NCI-H2227 treated with DMSO at 0.1 percent for 48 hours (cell line): ENCODE results near the gene PPP1R13L.
A peak's percentile ranks its signal among the peaks of the same experiment; 100 is the strongest.

Experiments
- DNase-seq: peaks from one replicate; lab custom pipeline; 2025; lab: John Stamatoyannopoulos, UW

PPP1R13L gene, protein sequence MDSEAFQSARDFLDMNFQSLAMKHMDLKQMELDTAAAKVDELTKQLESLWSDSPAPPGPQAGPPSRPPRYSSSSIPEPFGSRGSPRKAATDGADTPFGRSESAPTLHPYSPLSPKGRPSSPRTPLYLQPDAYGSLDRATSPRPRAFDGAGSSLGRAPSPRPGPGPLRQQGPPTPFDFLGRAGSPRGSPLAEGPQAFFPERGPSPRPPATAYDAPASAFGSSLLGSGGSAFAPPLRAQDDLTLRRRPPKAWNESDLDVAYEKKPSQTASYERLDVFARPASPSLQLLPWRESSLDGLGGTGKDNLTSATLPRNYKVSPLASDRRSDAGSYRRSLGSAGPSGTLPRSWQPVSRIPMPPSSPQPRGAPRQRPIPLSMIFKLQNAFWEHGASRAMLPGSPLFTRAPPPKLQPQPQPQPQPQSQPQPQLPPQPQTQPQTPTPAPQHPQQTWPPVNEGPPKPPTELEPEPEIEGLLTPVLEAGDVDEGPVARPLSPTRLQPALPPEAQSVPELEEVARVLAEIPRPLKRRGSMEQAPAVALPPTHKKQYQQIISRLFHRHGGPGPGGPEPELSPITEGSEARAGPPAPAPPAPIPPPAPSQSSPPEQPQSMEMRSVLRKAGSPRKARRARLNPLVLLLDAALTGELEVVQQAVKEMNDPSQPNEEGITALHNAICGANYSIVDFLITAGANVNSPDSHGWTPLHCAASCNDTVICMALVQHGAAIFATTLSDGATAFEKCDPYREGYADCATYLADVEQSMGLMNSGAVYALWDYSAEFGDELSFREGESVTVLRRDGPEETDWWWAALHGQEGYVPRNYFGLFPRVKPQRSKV

DNA sequence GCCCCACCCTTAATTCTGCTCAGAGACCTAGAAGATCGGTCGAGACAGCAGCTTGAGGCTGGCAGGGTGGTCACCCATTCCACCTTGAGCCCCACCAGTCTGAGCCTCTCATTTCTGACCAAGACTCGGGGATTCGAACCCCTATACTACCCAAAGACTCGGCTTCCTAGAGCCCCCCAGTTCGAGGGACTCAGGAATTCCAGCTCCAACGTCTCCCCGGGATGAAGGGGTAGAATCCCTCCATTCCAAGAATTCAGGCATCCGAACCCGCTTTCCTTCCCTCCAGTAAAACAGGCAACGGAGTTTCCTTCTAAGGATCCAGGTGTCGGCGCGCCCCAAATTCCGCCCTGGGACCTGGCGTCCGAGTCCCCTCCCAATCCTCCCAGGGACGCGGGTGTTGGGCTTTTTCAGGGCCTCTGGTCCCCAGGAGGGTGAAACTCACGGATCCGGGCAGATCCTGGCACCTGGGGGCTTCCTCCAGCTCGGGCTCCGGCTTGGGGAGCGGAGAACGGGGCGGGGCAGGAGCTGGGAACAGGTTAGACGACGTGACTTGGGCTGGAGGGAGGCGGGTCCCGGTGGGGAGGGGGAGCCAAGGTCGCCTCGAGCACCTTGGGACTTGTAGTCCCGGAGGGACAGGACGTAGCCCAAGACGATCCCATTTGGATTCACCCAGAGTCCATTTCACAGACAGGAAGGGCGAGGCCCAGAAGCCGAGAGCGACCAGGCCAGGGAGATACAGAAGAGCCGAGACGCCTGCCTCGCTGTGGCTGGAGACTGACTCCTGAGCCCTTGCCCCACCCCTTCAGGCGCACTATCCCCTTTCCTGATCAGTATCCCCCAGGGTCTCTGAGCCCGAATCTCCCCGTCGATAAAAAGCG, at the start of gene PPP1R13L:
TSS of gene PPP1R13L (minus strand) at position 513 of the 878 bp plus-strand sequence. CDS start 6,751 bp downstream, outside the sequence.
- DNase-seq, result peak; percentile 40

DNA sequence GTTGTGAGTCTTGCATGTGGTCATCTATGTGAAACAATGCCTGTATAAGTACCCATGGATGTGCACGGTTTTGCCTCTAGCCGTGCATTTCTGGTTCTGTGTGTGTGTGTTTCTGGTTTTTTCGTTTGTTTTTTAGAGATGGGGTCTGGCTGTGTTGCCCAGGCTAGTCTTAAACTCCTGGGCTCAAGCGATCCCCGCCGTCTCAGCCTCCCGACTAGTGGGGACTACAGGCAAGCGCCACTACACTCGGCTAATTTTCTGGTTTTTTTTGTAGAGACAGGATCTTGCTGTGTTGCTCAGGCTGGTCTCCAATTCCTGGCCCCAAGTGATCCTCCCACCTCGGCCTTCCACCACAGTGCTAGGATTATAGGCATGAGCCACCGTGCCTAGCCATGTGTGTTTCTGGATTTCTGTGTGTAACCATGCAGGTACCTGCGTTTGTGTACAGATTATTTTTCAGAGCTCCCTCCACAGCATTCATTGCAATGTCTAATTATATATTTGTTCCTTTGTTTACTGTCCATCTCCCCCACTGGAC, 47.0 kb upstream of the PPP1R13L start:
- no peak for DNase-seq

DNA sequence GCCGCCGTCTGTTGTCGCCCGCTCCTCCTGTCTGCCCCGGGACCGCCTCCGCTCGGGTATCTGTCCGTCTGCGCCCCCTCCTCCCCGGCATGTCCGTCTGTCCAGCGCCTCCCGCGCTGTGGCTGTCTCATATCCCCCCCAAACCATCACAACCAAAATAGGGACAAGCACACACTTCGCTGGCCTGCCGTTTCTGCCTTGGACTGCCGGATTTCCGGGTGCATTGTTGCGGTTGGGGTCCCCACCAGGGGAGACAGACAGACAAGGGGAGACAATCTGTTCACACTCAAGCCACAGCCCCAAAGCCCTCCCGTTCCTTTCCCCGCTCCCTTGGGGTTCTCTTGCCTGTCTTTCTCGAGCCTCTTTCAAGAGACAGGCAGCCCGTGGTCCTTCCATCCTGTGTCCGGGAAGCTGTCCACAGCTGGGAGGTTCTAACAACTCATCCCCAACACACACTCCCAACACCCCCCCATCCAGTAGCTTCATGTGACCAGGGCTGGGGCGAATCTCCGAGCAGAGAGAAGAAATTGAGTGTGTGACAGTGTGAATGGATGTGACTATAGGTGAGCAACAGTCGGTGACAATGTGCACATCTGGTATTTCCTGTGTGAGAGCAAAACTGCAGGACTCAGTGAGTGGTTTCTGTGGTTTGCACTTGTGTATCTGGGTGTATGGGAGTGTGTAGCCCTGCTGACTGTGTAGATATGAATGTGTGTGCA, 46.4 kb upstream of the PPP1R13L start:
- DNase-seq, result no peak

DNA sequence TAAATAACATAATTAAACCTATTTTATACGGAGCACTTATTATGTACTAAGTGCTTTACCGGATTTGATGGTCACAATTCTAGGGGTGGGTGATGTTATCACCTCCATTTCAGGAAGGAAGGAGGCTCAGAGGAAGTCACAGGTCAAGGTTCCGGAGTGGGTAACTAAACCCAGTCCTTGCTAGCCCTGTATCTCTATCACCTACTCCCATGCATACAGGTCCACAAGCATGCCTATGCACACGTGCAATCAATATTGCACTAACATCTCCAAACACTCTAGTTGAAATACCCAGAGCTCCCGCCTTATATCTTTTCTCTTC, 45.1 kb upstream of the PPP1R13L start:
- no peak for DNase-seq

DNA sequence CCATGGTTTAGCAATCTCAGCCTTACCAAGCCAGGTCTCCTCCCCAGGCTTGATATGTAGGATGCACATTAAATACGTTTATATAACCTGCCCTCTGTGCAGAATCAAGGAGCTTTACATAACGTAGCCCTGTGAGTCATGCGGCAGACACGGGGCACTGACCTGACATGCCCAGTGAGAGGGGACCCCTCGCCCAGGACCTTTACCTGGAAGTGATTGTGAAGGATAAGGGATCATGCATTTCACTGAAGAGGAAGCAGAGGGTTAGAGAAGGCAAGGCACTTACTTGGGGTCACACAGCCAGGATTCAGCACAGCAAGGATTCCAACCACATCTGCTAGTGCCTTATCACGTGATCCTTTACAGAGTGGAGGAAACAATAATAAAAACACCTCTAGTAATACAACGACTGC, 44.0 kb upstream of the PPP1R13L start:
- DNase-seq, result no peak

DNA sequence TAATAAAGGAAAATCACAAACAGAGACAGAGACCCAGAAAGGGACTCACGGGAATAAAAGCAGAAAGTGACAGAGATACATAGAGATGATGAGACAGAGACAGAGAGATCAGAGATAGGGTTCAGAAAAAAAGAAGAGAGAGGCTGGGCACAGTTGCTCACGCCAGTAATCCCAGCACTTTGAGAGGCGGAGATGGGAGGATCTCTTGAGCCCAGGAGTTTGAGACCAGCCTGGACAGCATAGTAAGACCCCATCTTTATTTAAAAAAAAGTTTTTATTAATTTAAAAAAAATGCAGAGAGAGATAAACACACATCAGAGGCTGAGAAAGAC, 43.5 kb upstream of the PPP1R13L start:
- no peak for DNase-seq

DNA sequence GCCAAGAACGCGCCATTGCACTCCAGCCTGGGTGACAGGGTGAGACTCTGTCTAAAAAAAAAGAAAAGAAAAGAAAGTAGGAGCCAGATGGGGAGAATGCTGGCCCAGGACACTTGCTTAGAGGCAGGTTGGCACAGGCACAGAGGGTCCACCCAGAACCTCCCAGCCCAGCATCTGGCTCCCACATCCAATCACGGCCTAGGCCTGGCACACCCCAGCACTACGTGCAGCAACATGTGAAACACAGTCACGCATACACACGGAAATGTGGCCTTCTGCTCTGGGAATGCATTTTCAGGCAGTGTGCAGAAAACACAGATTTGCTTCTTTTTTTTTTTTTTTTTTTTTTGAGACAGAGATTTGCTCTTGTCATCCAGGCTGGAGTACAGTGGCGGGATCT, 42.1 kb upstream of the PPP1R13L start:
- DNase-seq, result no peak

DNA sequence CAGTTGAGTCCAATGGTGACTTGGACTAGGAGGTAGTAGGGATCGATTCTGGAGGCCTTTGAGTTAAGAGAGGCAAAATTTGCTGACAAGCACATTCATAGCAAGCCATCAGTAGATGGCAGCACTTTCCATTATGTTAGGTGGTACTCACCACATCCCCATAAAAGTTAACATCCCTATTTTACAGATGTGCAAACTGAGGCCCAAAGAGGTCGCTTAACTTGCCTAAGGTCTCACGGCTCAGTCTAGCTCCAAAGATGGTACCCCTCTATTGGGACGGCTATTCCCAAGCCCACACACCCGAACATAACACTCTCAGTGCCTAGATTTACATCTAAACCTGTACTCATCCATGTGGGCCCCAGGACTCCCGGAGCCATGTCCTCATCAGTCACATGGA, 41.4 kb upstream of the PPP1R13L start:
- no peak for DNase-seq

DNA sequence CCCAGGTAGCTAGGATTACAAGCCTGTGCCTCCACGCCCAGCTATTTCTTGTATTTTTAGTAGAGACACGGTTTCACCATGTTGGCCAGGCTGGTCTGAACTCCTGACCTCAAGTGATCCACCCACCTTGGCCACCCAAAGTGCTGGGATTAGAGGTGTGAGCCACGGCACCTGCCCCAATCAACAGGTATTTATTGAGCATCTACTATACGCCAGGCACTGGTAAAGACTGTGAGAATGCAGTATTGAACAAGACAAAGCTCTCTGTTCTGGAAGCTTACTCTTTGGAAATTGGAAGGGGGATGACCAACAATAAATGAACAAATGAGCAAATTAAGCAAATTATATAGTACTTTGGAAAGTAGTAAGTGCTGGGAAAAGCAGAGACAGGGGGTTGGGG, 40.3 kb upstream of the PPP1R13L start:
- DNase-seq, result no peak

DNA sequence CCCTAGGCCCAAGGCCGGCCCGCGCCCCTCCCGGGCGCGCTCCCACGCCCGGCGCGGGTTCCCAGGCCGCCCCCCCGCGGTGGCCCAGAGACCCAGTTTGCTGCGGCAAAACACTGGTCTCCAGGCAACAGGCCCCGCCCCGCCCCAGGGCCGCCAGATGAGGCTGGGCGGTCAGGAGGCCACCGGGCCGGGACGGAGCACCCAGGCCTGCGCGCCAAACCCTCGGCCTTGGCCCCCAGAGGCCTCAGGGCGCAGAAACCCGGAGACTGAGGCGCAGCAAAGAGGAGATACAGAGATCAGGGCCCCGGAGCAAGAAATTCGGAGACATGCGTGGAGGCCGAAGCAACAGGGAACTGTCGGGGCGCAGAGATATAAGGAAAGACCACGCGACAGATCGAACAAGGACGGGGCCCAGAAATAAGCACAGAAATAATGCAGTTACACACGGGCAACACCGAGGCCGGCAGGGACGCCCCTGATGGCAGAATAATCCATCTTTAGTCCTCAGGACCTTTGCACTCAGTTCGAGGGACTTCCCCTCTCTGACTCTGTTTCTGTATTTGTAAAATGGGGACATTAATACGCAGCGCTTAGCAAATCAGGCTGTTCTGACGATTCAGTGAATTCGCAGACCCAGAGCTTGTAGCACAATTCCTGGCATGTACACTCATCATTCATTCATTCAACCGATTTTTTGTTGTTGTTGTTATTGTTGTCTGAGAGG, 39.6 kb upstream of the PPP1R13L start:
- DNase-seq, result peak; percentile 20

DNA sequence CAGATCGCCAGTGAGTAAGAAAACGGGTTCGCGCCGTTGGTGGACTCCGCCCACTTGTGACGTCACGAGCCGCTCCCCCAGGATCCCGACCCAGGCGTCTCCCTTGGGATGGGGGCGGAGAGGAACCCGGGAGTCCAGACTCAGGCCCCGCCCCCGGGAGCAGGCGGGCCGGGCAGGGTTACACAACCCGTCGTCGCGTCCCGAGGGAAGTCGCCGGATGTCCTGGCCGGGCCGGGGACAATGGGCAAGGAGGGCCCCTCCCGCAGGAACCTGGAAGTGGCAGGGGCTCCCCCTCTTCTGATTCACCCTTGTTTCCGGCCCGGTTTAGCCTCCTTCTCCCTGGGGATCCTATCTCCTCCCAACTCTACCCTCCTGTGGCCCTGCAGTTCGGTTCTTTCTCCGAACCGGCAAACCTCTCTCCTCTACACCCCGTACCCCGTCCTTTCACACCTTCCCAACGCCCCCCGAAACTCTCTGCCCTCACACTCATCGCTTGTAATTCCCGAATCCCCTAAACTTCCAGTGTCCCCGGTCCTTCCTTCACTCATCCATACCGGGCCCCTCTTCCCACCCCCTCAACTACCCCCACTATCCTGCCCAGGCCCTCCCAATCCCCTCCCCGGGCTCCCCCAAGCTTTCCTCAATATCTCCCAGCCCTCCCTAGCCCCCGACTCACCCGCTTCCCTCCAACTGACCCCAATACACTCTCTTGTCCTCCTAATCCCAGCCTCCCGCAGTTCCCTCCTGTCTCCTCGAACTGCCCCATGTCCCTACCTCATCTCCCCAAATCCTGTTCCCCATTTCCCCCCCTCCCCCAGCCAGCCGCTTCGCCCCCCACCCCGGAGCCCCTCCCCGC, 38.8 kb upstream of the PPP1R13L start:
- DNase-seq, result peak; percentile 29

DNA sequence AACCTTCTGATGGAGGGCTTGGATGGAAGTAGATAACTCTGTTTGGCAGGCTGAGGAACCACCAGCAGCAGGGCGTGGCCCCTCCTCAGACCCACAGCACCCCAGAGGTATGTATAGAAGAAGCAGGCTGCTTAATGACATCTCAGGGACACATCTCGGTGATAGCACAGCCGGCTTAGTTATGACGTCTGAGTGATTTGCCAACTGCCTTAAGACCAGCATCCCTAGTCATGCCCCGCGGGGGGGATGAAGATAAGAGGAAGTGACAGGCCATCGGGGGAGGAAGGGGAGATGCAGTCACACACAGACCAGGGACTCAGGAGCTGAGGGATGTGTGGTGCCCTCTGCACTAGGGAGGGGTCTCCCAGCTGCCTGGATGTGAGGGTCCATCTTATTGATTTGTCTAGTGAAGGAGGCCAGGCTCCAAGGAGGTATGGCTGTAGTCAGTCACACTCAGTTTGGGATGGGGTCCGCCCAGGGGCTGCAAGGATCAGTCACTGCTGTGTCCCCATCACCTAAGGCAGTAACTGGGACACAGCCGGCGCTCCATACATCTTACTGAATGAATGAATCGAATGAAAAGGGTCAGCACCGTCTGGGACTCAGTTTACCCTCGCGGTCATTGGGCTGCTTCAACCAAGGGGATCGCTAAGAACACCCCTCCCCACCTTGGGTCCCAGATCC, 38.1 kb upstream of the PPP1R13L start:
- no peak for DNase-seq

DNA sequence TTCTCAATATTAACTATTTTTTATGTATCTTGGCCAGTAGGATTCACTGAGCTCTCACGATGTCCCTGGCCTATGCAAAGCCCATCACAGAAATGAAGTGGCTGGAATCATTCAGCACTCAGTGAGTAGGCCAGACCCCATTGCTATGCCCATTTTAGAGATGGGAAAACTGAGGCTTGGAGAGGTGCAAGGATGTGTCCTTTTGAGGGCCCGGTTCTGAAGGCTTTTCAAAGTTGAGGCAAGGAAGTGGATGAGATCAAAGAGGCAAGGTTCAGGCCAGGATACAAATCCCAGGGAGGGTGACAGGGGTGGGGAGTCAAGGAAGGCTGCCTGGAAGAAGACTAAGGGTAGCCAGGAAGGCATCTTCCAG, 37.5 kb upstream of the PPP1R13L start:
- no peak for DNase-seq

DNA sequence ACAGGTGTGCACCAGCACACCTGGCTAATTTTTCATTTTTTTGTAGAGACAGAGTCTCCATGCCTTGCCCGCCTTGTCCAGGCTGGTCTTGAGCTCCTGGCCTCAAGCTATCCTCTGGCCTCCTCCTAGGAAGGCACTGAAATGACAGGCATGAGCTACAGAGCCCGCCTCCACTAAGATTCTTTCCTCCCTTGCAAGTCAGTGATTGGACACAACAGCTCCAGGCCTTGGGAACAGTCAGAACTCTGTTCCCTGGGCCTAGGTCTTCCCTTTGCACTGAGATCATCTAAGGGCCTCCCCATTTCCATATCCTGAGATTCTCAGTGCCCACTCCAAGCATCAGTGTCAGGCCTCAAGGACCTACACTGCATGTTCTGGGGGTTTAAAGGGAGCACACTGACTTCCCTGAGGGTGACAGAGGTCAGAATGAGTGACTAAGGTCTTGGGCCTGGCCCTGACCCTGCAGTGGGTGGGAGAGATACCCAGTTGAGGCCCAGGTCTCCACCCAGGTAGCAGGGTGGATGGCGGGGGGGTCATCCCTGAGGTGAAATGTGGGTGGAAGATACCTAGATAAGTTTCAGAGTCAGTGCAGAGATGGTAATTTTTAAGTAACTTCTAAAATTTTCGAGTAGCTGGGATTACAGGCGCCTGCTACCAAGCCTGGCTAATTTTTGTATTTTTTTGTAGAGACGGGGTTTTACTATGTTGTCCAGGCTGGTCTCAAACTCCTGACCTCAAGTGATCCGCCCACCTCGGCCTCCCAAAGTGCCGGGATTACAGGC, 36.2 kb upstream of the PPP1R13L start:
- DNase-seq, result no peak

DNA sequence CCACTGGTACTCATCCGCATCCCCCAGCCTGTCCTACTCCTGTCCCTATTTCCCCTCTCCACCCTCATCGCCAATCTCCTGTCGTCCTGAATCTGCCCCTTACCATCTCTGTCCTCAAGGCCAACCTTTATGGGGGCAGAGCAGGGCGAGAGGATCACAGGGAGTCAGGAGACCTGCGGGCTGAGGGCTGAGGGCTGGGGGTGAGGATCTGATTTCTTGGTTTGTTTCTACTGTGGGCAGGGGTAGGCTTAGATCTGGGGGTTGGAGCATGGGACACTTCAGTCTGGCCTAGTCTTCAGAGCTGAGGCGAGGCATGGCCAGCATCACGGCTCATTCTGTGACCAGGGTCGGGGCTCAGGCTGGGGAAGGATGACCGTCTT, 35.4 kb upstream of the PPP1R13L start:
- no peak for DNase-seq

DNA sequence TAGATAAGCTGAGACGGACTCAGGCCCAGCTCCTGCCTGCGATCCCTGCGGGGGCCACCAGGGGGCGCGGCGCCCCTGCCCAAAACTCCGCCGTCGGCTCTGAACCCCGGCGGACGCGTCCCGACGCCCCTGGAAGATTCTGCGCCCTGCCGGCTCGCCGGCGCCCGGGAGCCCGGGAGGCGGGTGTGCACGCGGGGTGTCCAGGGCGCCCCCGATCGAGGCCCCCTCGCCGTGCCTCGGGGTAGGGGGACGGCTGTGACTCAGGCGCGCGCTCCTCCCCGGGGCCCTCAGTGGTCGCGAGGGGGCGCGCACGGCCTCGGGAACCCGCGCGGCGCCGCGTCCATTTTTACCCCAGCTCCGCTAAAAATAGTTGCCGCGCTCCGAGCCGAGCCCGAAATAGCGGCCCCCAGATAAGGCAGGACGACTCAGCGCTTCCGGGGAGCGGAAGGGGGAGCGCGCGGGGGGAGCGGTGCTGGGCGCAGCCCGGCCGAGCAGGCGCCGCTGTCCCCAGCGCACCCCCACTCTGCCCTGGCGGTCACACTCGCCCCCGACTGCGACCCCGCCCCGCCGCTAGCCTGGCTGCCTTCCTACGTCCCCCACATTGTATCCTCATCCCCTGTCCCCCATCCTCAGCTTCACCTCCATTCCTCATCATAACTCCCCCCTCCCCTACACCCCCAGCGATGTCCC, 34.8 kb upstream of the PPP1R13L start:
- DNase-seq, result peak; percentile 64

DNA sequence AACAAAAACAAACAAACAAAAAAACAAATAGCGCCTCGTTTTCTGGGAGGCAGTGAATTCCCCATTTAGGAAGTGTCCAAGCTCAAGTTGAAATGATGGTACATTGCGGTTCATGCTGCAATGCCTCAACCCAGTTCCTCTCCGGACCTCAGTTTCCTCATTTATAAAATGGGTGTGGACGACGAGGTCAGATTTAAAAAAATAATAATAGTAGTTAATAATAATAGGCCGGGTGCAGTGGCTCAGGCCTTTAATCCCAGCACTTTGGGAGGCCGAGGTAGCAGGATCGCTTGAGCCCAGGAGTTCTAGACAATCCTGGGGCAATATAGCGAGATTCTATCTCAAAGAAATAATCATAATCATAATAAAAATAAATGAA, 34.3 kb upstream of the PPP1R13L start:
- no peak for DNase-seq

DNA sequence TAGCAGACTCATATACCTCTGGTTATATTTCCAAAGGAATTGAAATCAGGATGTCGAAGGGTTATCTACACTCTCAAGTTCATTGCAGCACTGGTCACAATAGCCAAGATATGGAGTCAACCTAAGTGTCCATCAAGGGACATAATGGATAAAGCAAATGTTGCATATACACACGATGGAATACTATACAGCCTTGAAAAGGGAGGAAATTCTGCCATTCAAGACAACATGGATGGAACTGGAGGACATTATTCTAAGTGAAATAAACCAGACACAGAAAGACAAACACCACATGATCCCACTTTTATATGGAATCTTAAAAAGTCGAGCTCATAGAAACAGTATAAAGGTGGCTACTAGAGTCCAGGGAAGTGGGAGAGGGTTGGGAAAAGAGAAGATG, 32.5 kb upstream of the PPP1R13L start:
- no peak for DNase-seq
